ENCODE data around the gene CACHD1.
"Not testable (repeated sequence)": the region's sequence is repeated elsewhere in the genome, so short reads cannot be mapped to it uniquely, and the experiment has no call there.

CACHD1 gene

GRCh38 chr1:64711266-64711665 lies 241.3 kb downstream of the CACHD1 start:
- DNase-seq: no peak

GRCh38 chr1:64712049-64712448 lies 242.1 kb downstream of the CACHD1 start:
- DNase-seq: no peak

- no peak for DNase-seq
Measured at GRCh38 chr1:64715186-64715585, 245.3 kb downstream of the CACHD1 start.

- no peak for DNase-seq
Measured at GRCh38 chr1:64721135-64721534, 251.2 kb downstream of the CACHD1 start.

GRCh38 chr1:64721576-64722145 lies 251.7 kb downstream of the CACHD1 start:
- no peak for DNase-seq

GRCh38 chr1:64727861-64728260 lies 257.9 kb downstream of the CACHD1 start:
- no peak for DNase-seq

- no peak for DNase-seq
Measured at GRCh38 chr1:64733581-64734286, 263.8 kb downstream of the CACHD1 start.

GRCh38 chr1:64734287-64734652 lies 264.3 kb downstream of the CACHD1 start:
- no peak for DNase-seq

GRCh38 chr1:64740687-64741086 lies 270.8 kb downstream of the CACHD1 start:
- not testable (repeated sequence) for DNase-seq
